ENCODE data around the gene MYBPH.

Gene MYBPH

DNA sequence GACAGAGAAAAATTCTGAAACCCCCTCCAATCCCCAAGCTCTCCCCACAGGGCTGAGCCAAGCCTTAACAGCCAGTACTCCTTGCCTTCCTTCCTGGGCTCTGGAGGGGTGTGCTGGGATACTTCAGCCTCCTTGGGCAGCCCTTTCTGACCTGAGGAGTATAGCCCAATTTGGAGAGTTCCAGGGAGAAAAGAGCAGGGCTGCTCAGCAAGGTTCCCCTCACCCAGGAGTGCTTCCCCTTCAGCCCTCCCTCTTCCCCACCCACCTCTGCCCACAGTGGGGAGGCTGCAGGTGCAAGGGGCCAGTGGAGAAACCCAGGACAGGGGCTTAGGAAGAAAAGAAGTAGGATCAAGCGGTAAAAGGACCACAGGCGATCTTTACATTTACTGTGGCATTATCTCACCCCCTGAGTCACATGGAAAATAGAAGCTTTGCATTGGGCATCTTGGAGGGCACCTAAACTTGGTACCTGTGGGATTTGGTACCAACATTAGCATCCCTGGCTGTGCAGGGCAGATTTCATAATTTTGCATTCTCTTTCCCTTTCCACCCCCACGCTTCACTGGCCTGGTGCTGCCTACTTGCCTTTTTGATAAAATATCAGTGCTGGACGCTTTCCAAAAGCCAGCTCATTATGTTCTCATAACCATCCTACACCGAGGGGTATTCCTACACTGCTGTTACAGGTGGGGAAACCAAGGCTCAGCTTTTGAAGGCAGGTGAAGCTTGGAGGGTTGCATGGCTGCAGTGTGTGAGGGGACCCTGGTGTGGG, 50.9 kb downstream of the MYBPH start:
- TF ChIP-seq, protein P1, sequence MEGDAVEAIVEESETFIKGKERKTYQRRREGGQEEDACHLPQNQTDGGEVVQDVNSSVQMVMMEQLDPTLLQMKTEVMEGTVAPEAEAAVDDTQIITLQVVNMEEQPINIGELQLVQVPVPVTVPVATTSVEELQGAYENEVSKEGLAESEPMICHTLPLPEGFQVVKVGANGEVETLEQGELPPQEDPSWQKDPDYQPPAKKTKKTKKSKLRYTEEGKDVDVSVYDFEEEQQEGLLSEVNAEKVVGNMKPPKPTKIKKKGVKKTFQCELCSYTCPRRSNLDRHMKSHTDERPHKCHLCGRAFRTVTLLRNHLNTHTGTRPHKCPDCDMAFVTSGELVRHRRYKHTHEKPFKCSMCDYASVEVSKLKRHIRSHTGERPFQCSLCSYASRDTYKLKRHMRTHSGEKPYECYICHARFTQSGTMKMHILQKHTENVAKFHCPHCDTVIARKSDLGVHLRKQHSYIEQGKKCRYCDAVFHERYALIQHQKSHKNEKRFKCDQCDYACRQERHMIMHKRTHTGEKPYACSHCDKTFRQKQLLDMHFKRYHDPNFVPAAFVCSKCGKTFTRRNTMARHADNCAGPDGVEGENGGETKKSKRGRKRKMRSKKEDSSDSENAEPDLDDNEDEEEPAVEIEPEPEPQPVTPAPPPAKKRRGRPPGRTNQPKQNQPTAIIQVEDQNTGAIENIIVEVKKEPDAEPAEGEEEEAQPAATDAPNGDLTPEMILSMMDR (conservative IDR thresholded peaks at IDR 0.05; ENCODE audit: low read depth, low read length), result no peak
- Histone ChIP-seq H3K4me2 (no peak overlapping the region), H3K4me3 (IDR thresholded peaks at IDR 0.05; ENCODE audit: insufficient read depth, low read depth, low read length) (no peak overlapping the region), H3K27ac (no peak overlapping the region), H4K20me1 (ENCODE audit: insufficient read depth) (no peaks in the 10 kb centered on the region), H3K27me3 (ENCODE audit: insufficient read depth, low read depth) (peaks cover 60% of the 10 kb centered on the region), H3K79me2 (ENCODE audit: insufficient read depth, low read depth) (no peaks in the 10 kb centered on the region), H3K4me1 (ENCODE audit: low read depth, poor library complexity, severe bottlenecking) (no peaks in the 10 kb centered on the region), H2AFZ (ENCODE audit: low read depth) (no peak overlapping the region), H3K9ac (no peak overlapping the region), H3K36me3 (ENCODE audit: insufficient read depth) (no peaks in the 10 kb centered on the region)

DNA sequence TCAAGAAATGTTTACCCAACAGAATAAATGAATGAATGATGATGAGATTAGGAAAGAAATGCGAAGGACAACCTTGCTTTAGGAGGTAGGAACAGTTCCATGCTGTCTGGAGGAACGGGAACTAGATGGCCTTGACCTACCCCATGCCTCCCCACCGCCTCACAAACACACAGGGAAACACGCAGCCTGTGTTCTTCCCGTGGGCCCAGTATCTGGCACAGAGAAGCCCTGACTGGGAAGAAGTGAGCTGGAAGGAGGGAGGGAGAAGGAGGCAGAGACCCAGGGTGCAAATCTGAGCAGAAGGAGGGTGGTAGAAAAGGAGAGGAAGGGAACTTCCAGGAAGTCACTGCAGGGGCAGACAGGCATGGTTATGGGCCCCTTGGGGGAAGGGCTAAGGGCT, 51.6 kb downstream of the MYBPH start:
- no peaks in the 10 kb centered on the region for H3K79me2 ChIP-seq (ENCODE audit: insufficient read depth, low read depth)
- no peak overlapping the region for H3K4me3 ChIP-seq (IDR thresholded peaks at IDR 0.05; ENCODE audit: insufficient read depth, low read depth, low read length)
- TF ChIP-seq, protein P1 (conservative IDR thresholded peaks at IDR 0.05; ENCODE audit: low read depth, low read length), result no peak
- H3K4me2 ChIP-seq, result no peak overlapping the region
- H3K27me3 ChIP-seq (ENCODE audit: insufficient read depth, low read depth), result peaks cover 57% of the 10 kb centered on the region
- no peaks in the 10 kb centered on the region for H3K4me1 ChIP-seq (ENCODE audit: low read depth, poor library complexity, severe bottlenecking)
- no peak overlapping the region for H3K9ac ChIP-seq
- no peaks in the 10 kb centered on the region for H4K20me1 ChIP-seq (ENCODE audit: insufficient read depth)
- no peak overlapping the region for H3K27ac ChIP-seq
- H2AFZ ChIP-seq (ENCODE audit: low read depth), result no peak overlapping the region
- no peaks in the 10 kb centered on the region for H3K36me3 ChIP-seq (ENCODE audit: insufficient read depth)

DNA sequence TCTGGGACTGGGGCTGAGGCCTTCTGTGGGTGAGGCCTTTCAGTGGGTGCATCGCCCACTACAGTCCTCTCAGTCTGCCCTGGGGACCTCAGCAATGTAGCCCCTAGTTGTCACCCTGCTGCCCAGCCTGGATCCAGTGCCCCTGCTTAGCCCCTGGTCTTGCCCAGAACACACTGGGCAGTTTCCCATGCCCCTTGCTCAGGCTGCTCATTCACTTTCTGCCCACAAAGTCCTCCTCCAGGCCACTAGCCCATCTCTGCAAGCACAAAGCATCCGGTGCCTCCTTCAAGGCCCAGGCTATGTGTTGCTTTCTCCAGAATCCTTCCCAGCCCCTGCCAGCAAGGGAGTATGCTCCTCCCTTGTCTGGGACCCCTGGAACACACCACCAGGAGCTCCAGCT, 53.5 kb downstream of the MYBPH start:
- H3K9ac ChIP-seq, result no peak overlapping the region
- H3K79me2 ChIP-seq (ENCODE audit: insufficient read depth, low read depth), result no peaks in the 10 kb centered on the region
- H3K4me3 ChIP-seq (IDR thresholded peaks at IDR 0.05; ENCODE audit: insufficient read depth, low read depth, low read length), result no peak overlapping the region
- no peak overlapping the region for H3K4me2 ChIP-seq
- TF ChIP-seq, protein P1 (conservative IDR thresholded peaks at IDR 0.05; ENCODE audit: low read depth, low read length), result no peak
- H3K27ac ChIP-seq, result no peak overlapping the region
- H2AFZ ChIP-seq (ENCODE audit: low read depth), result no peak overlapping the region
- no peaks in the 10 kb centered on the region for H3K36me3 ChIP-seq (ENCODE audit: insufficient read depth)
- no peaks in the 10 kb centered on the region for H3K4me1 ChIP-seq (ENCODE audit: low read depth, poor library complexity, severe bottlenecking)
- H4K20me1 ChIP-seq (ENCODE audit: insufficient read depth), result no peaks in the 10 kb centered on the region
- H3K27me3 ChIP-seq (ENCODE audit: insufficient read depth, low read depth), result peaks cover 40% of the 10 kb centered on the region

DNA sequence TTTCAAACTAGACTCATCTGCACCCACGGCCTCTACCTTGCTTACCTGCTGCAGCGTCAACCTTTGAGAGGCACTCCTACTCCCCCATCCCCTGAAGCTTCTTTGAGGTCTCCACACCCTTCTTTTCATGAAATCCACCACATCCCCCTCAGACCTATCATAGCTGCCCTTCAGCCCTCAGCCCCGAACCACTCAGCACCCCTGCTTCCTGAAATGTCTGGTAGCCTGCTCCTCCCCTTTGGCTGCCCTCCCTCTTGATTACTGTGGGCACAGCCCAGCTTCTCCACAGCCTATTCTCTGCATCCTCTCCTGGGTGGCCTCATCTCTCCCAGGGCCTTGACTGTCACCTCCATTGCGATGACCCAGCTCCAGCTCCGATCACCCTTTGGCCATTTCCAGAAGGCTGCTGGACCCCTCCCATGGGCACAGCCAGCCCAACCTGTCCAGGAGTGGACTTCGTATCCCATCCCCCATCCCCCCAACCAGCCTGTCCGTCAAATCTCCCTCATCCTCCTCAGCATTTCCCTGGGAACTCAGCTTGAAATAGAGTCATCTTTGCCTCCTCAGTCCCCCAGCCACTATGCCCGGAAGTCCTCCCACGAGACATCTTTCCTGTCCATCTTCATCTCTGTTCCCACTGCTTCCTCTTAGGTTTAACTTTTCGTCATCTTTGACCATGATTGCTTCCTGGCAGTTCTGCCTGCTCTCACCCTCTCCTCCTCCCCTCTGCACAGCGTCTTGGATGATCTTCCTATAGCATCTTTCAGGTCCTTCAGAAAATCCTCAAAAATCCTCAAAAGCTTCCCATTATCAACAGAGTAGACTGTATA, 54.2 kb downstream of the MYBPH start:
- Histone ChIP-seq H3K36me3 (ENCODE audit: insufficient read depth) (no peaks in the 10 kb centered on the region), H4K20me1 (ENCODE audit: insufficient read depth) (no peaks in the 10 kb centered on the region), H3K9ac (no peak overlapping the region), H2AFZ (ENCODE audit: low read depth) (no peak overlapping the region), H3K79me2 (ENCODE audit: insufficient read depth, low read depth) (no peaks in the 10 kb centered on the region), H3K27ac (no peak overlapping the region), H3K4me3 (IDR thresholded peaks at IDR 0.05; ENCODE audit: insufficient read depth, low read depth, low read length) (no peak overlapping the region), H3K4me1 (ENCODE audit: low read depth, poor library complexity, severe bottlenecking) (no peaks in the 10 kb centered on the region), H3K4me2 (no peak overlapping the region), H3K27me3 (ENCODE audit: insufficient read depth, low read depth) (peaks cover 32% of the 10 kb centered on the region)
- TF ChIP-seq, protein P1 (conservative IDR thresholded peaks at IDR 0.05; ENCODE audit: low read depth, low read length), result no peak
